Vagina (tissue), 2 donors: ENCODE results near the gene DNAL1.
A peak's percentile ranks its signal among the peaks of the same experiment; 100 is the strongest.

Experiments
- CTCF ChIP-seq, 3 experiments: fragments of 450-650 bp in 2 of 3; fragments of 200-600 bp in 1 of 3; sonication (generic) in 1 of 3; IDR thresholded peaks; one replicate each; pipeline ENCODE4 v1.5.1; 2017 to 2019; ENCODE audit warnings: antibody characterized with exemption in 3 of 3, mild to moderate bottlenecking in 2 of 3, moderate library complexity in 2 of 3
- POLR2A ChIP-seq, 2 donors: fragments of 450-650 bp; IDR thresholded peaks; one replicate each; pipeline ENCODE4 v1.6.1; 2017; ENCODE audit warnings: antibody characterized with exemption in 2 of 2, mild to moderate bottlenecking in 2 of 2, moderate library complexity in 2 of 2

GRCh38 chr14:73723797-73724661 lies 79.2 kb downstream of the DNAL1 start:
- TF ChIP-seq CTCF (IDR thresholded peaks at IDR 0.05) (peak in 1 of 3 experiments; percentile 41), POLR2A (IDR thresholded peaks at IDR 0.05) (no peak)
